LoVo (cell line): Measurements from ENCODE around the gene HTRA2.
A peak's percentile ranks its signal among the peaks of the same experiment; 100 is the strongest.

Experiments
- DNase-seq: peaks from one replicate; pipeline ENCODE4 v3.0.0-alpha.2; 2016; ENCODE audit warnings: low spot score

HTRA2 gene

GRCh38 chr2:74562126-74562775 is 32.5 kb downstream of the HTRA2 start:
- DNase-seq: no peak

DNA sequence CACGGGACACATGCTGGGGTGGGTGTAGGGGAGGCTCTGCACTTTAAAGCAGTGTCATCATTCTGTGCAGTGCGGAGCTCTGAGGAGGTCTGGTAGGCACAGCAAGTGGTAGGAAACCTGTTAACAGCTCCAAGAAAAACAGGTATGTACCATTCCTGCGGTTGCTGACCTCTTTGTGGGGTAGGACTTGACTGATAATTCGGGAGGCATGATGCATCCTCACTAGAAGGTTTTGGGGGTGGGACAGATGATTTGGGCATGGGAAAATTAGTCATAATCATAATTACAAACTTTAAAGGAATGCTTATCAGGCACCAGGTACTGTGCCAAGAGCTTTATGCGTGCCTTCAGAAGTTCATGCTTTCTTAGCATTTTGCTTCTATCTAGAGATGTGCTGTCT is 34.5 kb downstream of the HTRA2 start:
- no peak for DNase-seq

DNA sequence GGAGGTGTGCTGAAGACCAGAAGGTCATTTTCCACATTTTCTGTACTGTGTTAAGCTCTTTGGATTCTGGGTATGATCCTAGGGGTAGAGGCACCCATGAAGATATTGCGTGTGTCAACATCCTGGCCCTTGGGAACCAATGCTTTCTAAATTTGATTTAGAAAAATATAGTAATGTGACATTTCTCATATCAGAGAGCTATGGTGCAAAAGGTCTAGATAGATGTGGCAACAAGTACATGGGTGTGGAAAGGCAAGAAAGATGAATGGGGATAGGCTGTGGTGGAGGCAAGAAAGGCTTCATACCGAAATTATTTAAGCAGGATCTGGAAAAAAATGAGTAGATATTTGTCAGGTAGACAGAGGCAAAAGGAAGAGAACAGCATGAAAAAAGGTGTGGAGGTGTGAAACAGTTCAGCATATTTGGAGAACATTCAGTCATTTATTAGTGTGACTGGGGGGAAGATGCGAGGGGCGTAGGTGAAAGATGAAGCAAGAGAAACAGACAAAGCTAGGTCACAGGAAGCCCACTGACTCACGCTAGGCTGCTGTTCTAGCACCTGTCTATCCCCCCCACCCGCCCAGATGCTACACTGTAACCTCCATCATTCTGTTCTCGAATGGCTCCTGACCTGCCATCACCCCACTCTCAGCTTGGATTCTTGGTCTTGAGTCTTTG is 36.5 kb downstream of the HTRA2 start:
- no peak for DNase-seq

DNA sequence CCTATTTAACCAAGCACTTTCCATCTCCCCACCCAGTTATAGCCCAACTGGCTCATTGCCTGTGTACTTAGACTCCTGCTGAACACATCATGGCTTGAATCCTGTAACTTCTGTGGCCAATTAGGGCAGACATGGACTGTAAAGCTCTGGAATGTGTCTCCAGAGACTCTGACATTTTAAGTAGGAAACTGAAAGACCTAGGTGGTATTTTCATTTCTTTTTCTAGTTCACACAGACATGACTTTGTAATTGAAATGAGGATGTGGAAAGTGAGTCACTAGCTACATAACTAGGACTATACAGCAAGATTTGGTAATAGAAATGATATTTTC is 37.0 kb downstream of the HTRA2 start:
- no peak for DNase-seq

DNA sequence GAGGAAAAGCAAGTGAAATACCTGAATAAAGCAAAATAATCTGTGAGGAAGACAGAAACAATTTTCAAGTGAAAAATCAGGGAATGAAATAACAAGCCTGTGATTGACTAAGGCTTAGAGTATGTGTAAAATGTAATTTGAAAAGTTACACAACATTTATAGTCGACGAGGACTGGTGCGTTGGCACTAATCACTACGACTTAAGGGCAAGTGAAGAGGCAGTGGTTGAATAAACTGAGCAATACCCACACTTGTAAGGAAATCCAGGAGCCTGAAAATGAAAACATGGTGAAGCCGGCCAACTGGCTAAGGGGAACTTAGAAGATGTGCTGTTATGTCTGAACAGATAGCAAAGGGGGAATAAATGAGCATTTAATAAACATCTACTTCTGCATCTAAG is 38.1 kb downstream of the HTRA2 start:
- DNase-seq: no peak

GRCh38 chr2:74569686-74570085 is 40.0 kb downstream of the HTRA2 start:
- no peak for DNase-seq

GRCh38 chr2:74571058-74571457 is 41.3 kb downstream of the HTRA2 start:
- no peak for DNase-seq

- DNase-seq: no peak
Observed at GRCh38 chr2:74572178-74572925, 42.6 kb downstream of the HTRA2 start.

GRCh38 chr2:74573747-74574562 is 44.2 kb downstream of the HTRA2 start:
- DNase-seq: peak; percentile 13

- no peak for DNase-seq
Observed at GRCh38 chr2:74575320-74575719, 45.6 kb downstream of the HTRA2 start.

DNA sequence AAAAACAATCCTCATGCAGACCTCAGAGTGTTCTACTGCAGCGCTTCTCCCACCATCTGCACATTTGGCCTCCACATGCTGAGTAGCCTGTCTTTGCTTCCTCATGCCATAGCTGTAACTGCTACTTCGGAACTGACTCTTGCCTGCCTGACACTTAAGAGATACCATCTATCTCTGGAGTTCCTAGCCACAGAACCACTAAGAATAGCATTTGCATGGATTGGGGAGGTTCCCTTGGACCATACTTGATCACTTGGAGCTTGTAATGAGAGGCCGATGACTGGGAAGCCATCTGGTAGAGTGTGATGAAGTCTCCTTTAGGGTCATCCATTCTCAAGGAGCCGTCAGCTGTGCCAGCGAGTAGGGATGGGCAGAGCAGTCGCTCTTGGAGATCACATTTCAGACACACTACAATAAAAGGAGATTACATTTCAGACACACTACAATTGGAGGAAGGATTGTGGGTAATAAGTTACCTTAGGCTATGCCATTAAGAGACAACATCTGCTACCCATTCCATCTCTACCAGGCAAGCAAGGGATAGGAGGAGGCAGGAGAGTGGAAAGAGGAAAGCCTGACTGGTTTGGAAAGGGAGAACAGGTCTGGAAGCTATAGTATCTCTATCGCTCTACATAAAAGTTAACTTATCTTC is 46.6 kb downstream of the HTRA2 start:
- no peak for DNase-seq

GRCh38 chr2:74576863-74577229 is 47.1 kb downstream of the HTRA2 start:
- no peak for DNase-seq

DNA sequence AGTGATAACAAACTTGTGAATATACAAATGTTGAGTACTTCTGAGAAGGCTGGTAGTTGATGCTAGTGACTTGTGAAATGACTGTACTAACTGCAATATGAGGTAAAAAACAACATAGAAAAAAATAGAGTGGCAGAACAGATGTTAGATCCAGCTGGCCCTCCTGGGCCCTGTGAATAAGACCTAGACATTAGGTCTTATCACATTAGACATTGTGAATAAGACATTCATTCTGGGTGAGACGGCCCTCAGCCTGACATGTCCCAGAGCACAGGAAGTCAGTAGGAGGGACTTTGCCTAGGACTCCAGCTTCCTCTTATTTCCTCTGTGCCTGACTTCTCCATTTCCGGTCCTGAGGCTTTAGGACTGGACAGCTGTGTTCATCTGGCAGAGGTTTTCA is 47.7 kb downstream of the HTRA2 start:
- DNase-seq: no peak

DNA sequence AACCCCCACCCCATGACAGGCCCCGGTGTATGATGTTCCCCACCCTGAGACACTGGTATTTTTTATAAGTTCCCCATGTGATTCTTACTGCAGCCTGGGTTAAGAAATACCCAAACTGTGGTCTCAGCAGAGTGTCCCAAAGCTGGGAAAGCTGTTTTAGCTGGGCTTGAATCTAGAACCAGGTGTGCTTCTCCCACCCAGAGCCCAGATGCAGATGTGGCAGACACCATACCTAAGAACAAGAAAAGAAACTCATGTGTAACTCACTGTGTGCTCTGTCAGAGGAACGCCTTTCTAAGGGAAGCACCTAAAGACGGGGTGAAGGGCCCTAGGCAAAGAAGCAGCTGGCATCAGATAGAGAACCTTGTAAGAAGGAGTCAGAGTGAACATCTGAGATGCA is 48.7 kb downstream of the HTRA2 start:
- DNase-seq: no peak

DNA sequence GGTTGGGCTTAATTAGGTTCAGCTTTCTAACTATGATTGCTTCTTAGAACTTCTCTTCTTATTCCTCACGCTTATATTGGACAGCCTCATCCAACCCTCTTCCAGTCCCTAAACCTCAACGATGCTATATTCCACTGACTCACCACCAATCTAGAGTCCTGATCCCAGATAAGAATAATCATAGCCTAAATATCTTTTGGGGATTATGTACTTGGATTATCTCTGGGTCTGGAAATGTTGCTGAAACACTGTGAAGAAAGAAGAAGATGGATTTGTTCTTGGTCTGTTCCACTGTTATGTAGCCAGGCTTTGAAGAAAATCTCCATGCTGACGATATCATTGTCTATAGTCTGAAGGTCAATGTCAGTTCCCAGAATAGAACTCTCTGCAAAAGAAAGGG is 51.7 kb downstream of the HTRA2 start:
- no peak for DNase-seq

DNA sequence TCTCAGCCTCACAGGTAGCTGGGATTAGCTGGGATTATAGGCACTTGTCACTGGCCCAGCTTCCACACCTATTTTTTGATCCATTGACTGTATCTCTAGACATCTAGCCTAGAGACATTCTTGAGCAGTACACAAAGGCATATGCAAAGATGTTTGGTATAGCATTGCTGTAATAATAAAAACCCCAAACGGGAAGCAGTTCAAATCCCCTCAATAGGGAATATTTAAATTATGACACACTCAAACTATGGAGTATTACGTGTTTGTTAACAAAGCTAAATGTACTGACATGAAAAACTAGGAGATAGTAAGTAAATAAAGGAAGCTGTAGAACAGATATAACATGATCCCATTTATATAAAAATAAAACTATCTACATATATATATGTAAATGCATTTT is 52.5 kb downstream of the HTRA2 start:
- DNase-seq: no peak
